Calu3 (cell line): ENCODE results near the gene LZTS3. TPM values are rescaled to one million over a fixed set of nuclear protein-coding genes. Genes with fewer than 3 reads are reported as not detected.
A peak's percentile ranks its signal among the peaks of the same experiment; 100 is the strongest.

Experiments used
- BruUV-seq: library from RNA; stranded (reverse); fragments of 400-500 nt; replicated peaks from 2 replicates; lab custom pipeline; 2021; lab: Mats Ljungman, UMichigan
- CTCF ChIA-PET: fragments of 300-600 bp; sonication (Branson Sonifier 250); formaldehyde crosslinking; loops from one replicate; lab custom pipeline; 2022; ENCODE audit warnings: antibody characterized with exemption; lab: Charles Lee
- DNase-seq: peaks from one replicate; pipeline ENCODE4 v3.0.0; 2022
- H3K27ac Mint-ChIP-seq: one replicate; pipeline ENCODE4 v1.8.0; 2022; ENCODE audit warnings: mixed read lengths; ENCODE audit not compliant: unreplicated experiment
- H3K27me3 Mint-ChIP-seq: one replicate; pipeline ENCODE4 v1.8.0; 2022; ENCODE audit warnings: mixed read lengths; ENCODE audit not compliant: unreplicated experiment
- H3K36me3 Mint-ChIP-seq: one replicate; pipeline ENCODE4 v1.8.0; 2022; ENCODE audit warnings: mild to moderate bottlenecking, moderate library complexity, mixed read lengths; ENCODE audit not compliant: insufficient read depth, unreplicated experiment
- H3K4me1 Mint-ChIP-seq: one replicate; pipeline ENCODE4 v1.8.0; 2022; ENCODE audit warnings: mild to moderate bottlenecking, low read depth, mixed read lengths; ENCODE audit not compliant: unreplicated experiment
- H3K4me3 Mint-ChIP-seq: one replicate; pipeline ENCODE4 v1.8.0; 2022; ENCODE audit warnings: mild to moderate bottlenecking, low read depth, moderate library complexity, mixed read lengths; ENCODE audit not compliant: unreplicated experiment
- H3K9me3 Mint-ChIP-seq: one replicate; pipeline ENCODE4 v1.8.0; 2022; ENCODE audit warnings: low read depth, mixed read lengths; ENCODE audit not compliant: unreplicated experiment
- intact Hi-C: fragments of 100-400 bp; cut with micrococcal nuclease; formaldehyde crosslinking; loops from one replicate; pipeline ENCODE4 v1.10.0; 2022; ENCODE audit not compliant: unreplicated experiment
- total RNA-seq: library from RNA; stranded (reverse); gene quantifications from 2 replicates; pipeline ENCODE4 v1.2.3, GENCODE V29; 2022
- TF ChIP-seq, protein P1 (sequence below): fragments of 200-600 bp; IDR thresholded peaks from one replicate; pipeline ENCODE4 v1.8.0; 2022; ENCODE audit warnings: antibody characterized with exemption; ENCODE audit not compliant: unreplicated experiment

The LZTS3 gene
- total RNA-seq, 1 experiment from 2014 or later = 10.4 TPM

DNA sequence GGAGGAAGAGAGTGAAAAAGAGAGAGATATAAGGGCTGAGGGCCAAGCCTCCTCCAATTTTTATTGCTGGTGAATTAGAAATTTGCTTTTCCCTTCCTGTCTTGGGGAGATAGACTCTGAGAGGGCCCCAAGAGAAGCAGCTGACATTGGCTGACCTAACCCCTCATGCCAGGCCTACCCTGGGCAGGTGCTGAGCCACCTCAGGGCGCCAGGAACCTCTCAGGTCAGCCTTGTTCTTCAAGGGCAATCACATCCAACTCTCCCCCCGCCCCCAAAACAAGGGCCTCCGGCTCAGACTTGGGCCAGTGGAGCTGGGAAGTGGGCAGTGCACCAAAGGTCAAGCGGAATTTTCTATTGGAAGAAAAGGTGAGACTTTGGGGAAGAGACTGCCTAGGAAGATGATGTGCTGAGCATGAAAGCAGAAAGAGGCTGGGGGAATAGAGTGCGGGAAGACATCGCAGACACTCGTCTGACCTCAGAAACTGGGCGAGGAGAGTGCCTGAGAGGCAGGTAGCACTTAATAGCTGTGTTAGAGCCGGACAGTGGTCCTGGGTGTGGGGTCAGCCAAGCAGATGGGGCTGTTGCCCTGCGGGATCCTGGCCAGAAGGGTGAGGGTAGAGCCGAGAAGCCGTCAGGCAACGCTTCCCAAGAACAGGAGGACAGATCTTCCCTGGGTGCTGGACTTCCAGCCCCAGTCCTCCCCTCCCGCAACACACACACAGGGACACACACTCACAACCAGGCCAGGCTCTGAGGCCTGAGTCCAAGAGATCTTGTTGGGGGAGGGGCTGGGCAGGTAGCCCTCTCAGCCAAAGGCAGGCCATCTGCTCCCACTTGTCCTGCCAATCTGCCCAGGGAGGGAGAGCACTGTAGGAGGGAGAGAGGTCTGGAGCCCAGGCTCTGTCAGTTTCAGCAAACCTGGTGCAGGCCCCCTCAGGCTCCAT lies 10.0 kb downstream of the LZTS3 start:
- Mint-ChIP-seq H3K9me3 (no peaks in the 10 kb centered on the region), H3K27me3 (no peaks in the 10 kb centered on the region), H3K4me3 (no peak overlapping the region), H3K4me1 (no peaks in the 10 kb centered on the region), H3K27ac (no peak overlapping the region), H3K36me3 (peaks cover 23% of the 10 kb centered on the region)
- TF ChIP-seq, protein P1, sequence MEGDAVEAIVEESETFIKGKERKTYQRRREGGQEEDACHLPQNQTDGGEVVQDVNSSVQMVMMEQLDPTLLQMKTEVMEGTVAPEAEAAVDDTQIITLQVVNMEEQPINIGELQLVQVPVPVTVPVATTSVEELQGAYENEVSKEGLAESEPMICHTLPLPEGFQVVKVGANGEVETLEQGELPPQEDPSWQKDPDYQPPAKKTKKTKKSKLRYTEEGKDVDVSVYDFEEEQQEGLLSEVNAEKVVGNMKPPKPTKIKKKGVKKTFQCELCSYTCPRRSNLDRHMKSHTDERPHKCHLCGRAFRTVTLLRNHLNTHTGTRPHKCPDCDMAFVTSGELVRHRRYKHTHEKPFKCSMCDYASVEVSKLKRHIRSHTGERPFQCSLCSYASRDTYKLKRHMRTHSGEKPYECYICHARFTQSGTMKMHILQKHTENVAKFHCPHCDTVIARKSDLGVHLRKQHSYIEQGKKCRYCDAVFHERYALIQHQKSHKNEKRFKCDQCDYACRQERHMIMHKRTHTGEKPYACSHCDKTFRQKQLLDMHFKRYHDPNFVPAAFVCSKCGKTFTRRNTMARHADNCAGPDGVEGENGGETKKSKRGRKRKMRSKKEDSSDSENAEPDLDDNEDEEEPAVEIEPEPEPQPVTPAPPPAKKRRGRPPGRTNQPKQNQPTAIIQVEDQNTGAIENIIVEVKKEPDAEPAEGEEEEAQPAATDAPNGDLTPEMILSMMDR = no peak
- intact Hi-C loops = no loop called here
- no peak for DNase-seq
- BruUV-seq = no TSS peak
- CTCF ChIA-PET = no interaction called here

DNA sequence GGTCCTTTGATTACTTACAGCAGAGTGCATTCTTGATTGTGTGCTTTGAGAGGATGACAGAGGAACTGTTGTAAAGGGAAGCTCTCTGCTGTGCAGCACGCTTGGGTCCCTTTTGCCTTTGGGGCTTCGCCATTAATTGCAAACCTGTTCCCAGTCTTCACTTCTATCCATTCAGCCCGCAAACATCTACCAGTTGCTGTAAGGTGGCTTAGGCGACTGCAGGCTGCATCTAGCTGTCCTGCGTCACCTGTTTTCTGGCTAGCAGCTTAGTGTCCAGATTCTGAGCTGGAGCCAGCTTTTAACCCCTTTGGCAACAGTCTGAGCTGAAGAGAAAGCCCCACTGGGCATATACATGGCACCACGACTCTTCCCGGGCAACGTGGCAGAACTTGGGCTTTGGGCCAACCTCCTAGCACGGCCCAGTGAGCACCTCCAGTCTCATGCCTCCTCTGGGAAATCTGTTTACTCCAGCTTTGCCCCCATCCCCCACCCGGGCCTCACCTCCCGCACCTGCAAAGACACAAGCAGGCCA lies 11.2 kb downstream of the LZTS3 start:
- Mint-ChIP-seq H3K4me1 (peaks cover 6% of the 10 kb centered on the region), H3K9me3 (no peaks in the 10 kb centered on the region), H3K36me3 (peaks cover 28% of the 10 kb centered on the region), H3K27me3 (no peaks in the 10 kb centered on the region), H3K27ac (no peak overlapping the region), H3K4me3 (no peak overlapping the region)
- CTCF ChIA-PET = no interaction called here
- DNase-seq = no peak
- TF ChIP-seq, protein P1 = no peak
- no TSS peak for BruUV-seq
- intact Hi-C loops = no loop called here

DNA sequence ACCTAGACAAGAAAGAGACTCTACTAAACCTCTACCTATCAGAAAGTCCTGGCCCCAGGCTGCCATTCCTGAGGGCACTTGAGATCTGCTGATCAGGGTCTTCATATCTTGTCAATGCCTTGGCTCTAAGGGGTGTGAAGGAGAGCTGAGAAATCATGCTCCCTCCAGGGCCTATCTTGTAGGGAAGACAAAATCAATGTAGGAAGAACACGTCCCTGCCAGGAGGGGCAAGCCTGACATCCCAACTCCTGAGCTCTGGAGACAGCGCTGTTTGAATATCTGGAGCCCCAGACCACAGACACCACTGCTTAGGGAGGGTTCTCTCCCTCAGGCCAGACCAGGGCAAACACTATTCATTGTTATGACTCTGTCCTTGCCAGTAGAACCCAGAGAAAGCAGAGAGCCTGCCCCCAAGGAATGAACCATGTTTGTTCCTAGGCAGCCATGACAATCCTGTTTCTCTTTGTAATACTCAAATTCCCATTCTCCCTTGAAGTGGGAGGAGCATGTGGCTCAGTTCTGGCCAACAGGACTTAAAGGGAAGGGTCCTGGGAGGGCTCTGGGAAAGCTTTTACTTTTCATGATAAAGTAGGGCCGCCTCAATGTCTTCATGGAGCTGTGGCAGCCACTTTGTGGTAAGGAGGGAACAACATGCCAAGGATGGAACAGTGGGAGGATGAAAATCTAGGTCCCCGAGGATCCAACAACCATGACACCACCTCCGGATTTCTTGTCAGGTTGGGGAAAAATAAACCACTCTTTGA lies 11.9 kb downstream of the LZTS3 start:
- Mint-ChIP-seq H3K4me1 (peaks cover 11% of the 10 kb centered on the region), H3K4me3 (no peak overlapping the region), H3K27me3 (no peaks in the 10 kb centered on the region), H3K9me3 (no peaks in the 10 kb centered on the region), H3K27ac (no peak overlapping the region), H3K36me3 (peaks cover 28% of the 10 kb centered on the region)
- CTCF ChIA-PET = no interaction called here
- intact Hi-C loops = no loop called here
- no TSS peak for BruUV-seq
- no peak for DNase-seq
- TF ChIP-seq, protein P1 = no peak

DNA sequence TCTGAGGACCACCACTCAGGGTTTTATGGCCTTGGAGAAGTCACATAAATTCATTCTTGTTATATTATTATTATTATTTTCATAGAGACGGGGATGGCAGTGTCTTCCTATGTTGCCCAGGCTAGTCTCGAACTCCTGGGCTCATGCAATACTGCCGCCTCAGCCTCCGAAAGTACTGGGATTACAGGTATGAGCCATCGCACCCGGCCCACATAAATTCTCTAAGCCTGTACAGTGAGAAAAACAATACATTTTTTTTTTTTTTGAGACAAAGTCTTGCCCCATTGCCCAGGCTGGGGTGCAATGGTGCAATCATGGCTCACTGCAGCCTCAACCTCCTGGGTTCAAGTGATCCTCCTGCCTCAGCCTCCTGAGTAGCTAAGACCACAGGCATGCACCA lies 12.9 kb downstream of the LZTS3 start:
- Mint-ChIP-seq H3K36me3 (peaks cover 28% of the 10 kb centered on the region), H3K9me3 (no peaks in the 10 kb centered on the region), H3K27ac (no peak overlapping the region), H3K4me3 (peak overlapping the region; percentile 85), H3K4me1 (peaks cover 11% of the 10 kb centered on the region), H3K27me3 (no peaks in the 10 kb centered on the region)
- intact Hi-C loops = no loop called here
- no peak for DNase-seq
- CTCF ChIA-PET = interaction anchor here (0.9 kb wide), 1 partner anchor 8 kb away, joined by 8 read pairs; no protein-coding TSS in a partner anchor
- BruUV-seq = no TSS peak
- TF ChIP-seq, protein P1 = no peak
